HG02870 (cell line): ENCODE measurements around the gene SMARCAL1.
"Not testable (repeated sequence)": the region's sequence is repeated elsewhere in the genome, so short reads cannot be mapped to it uniquely, and the experiment has no call there.

Experiments
- ATAC-seq: cut with Tn5 transposase; IDR thresholded peaks from one replicate; pipeline ENCODE4 v1.9.1; 2021; ENCODE audit warnings: mild to moderate bottlenecking, moderate library complexity; ENCODE audit not compliant: unreplicated experiment

The SMARCAL1 gene

DNA sequence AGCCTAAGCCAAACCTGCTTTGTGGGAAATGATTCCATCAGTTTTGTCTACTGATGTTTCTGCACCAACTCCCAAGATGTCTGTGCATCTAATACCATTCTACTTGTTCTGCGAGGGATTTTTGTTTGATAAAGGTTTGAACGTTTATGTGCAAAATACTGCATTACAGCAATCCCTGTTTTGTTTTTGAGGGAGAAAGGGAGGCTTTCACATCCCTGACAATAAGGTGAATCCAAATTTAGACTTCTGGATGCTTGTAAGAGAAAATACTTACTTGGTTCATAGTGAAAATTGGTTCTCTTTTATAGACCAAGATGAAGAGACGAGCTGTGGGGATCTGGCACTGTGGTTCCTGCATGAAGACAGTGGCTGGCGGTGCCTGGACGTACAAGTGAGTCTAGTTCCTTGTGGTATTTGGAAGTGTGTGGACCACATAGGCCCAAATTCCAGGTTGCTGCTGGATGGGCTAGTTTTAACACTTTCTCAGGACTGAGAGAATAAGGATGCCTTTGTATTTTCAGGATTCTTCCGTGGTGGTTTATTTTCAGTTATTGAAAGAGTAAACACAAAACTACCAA lies 87.4 kb downstream of the SMARCAL1 start:
- ATAC-seq: no peak

DNA sequence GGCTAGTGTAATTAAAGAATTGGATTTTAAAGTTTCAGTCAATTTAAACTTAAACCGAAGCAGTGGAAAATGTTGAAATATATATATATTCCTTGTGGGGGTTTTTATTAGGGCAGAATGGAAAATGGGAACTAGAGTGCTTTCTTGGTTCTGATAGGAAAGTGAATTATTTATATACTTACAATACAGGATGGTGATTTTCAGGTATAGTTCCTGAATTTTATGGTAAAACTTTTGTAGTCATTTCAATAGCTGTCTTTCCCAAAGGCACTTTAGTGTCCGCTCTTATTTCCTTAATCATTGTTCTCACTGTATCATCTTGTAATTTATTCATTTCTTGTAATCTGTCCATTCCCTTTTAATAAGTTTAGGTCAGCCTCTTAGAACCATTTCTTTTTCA lies 88.3 kb downstream of the SMARCAL1 start:
- no peak for ATAC-seq

DNA sequence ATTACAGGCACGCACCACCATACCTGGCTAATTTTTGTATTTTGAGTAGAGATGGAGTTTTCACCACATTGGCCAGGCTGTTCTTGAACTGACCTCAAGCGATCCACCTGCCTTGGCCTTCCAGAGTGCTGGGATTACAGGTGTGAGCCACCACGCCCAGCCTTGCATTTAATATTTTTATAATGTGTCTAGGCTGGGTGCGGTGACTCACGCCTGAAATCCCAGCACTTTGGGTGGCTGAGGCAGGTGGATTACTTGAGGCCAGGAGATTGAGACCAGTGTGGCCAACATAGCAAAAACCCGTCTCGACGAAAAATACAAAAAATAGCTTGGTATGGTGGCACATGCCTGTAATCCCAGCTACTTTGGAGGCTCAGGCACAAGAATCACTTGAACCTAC lies 89.6 kb downstream of the SMARCAL1 start:
- no peak for ATAC-seq

DNA sequence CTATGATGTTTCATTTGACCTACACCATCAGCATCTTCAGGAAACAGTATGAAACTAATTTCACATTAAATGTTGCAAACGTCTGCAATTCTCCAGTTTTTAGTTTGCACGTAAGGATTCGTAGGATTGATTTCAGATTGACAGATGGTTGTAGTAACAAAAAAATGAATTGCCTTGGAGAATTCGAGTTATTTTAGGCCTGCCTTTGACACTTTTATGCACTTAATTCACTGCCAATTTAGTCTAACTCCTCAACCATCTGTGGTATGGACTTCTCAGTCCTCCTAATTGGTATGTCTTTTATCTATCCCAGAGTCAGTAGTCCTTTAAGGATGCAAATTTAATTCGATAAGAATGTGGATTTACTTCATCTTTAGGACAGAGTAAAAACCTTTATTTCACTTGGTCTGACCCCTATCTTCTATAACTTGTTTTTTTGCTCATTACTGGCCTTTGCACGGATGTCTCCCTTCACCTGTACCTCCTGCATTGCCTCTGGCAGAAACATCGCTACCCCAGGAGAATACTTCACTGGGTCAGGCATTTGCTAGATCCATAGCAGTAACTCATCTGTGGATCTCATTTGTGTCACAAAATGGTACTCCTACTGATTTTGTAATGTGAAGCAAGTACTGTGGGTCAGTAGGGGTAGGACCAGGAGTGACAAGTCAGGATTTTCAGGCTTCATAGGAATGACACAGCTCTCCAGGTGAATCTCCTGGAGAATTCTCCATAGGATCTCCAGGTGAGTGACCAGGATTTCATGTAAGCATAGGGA lies 90.3 kb downstream of the SMARCAL1 start:
- no peak for ATAC-seq

DNA sequence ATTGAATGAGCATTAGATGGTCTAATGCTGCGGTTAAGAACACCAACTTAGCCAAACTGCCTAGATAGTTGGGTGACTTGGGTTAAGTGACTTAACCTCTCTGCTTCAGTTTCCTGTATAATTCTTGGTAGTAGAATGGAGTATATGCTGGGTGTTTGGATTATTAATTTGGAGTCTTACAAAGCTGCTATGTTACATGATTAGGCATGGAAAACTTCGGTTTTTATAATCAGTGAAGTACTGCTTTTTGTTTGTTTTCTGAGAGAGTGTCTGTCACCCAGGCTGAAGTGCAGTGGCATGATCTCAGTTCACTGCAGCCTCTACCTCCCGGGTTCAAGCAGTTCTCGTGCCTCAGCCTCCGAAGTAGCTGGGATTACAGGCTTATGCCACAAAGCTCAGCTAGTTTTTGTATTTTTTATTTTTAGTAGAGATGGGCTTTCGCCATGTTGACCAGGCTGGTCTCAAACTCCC lies 90.9 kb downstream of the SMARCAL1 start:
- no peak for ATAC-seq

DNA sequence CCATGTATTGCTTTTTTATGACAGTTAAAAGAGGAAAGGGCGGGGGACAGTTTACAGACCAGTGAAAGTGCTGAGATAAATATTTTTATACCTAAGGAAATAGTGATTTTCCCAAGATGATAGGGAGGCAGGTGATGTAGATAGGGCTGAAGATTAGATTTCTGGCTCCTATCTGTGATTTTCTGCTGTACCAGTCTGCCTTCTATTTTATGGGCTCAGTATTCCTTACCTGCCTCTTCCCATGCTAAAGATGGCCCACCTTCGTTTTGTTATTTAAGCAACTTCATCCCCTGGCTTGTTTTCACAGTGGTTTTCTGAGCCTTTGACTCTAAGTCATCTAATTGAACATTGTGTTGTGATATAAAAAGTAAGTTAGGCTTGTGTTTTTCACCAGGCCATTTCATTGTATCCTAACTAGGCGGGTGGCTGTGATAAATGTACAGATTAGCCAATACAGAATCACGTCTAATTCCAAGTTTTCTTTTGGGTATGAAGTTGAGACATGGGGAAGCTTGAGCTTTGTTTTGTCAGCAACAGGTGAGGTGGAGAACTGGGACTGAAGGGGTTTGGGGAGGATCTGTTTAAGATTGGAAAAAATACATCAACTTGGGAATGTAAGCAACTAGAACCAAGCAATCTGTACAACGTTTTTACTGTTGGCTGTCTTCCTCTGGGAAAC lies 91.6 kb downstream of the SMARCAL1 start:
- no peak for ATAC-seq

DNA sequence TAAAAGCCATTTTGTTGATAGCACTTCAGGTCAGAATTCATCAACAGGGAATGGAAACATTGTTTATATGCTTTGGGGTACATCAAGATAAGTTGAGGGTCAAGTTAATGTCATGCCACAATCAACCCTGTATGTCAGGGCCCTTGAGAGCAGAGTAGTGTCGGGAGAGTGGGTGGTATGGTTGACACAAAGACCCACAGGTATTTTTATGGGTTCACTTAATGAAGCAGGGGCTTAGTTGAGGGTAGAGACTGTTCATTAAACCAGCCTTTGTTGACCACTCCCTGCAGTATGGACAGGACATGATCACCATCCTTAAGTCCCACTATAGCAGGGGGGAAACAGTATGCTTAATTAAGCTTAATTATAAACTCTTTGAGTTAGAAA lies 92.1 kb downstream of the SMARCAL1 start:
- no peak for ATAC-seq

DNA sequence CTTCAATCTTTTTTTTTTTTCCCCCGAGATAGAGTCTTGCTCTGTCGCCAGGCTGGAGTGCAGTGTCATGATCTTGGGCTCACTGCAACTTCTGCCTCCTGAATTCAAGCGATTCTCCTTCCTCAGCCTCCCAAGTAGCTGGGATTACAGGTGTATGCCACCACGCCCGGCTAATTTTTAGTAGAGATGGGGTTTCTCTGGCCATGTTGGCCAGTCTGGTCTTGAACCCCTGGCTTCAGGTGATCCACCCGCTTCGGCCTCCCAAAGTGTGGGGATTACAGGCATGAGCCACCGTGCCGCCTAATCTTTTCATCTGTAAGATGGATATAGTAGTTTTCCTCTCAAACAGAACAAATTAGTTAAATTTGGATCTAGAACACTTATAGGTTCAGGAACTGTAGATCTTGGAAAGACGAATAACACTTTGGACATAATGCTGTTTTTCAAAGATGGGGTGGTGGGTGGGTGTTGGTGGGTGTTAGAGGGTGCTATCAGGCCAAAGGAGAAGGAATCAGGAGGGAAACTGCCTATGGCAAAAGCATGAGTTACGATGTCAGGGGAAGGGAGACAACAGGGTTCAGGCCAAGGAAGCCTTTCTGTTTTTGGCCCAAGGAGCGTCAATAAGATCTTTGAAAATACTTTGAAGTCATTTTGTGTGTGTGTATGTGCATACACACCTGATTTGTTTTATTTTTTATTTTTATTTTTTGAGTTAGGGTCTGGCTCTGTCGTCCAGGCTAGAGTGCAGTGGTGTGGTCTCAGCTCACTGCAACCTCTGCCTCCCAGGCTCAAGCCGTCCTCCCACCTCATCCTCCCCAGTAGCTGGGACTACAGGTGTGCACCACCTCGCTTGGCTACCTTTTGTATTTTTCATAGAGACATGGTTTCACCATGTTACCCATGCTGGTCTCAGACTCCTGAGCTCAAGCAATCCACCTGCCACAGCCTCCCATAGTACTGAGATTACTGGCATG lies 93.1 kb downstream of the SMARCAL1 start:
- no peak for ATAC-seq

DNA sequence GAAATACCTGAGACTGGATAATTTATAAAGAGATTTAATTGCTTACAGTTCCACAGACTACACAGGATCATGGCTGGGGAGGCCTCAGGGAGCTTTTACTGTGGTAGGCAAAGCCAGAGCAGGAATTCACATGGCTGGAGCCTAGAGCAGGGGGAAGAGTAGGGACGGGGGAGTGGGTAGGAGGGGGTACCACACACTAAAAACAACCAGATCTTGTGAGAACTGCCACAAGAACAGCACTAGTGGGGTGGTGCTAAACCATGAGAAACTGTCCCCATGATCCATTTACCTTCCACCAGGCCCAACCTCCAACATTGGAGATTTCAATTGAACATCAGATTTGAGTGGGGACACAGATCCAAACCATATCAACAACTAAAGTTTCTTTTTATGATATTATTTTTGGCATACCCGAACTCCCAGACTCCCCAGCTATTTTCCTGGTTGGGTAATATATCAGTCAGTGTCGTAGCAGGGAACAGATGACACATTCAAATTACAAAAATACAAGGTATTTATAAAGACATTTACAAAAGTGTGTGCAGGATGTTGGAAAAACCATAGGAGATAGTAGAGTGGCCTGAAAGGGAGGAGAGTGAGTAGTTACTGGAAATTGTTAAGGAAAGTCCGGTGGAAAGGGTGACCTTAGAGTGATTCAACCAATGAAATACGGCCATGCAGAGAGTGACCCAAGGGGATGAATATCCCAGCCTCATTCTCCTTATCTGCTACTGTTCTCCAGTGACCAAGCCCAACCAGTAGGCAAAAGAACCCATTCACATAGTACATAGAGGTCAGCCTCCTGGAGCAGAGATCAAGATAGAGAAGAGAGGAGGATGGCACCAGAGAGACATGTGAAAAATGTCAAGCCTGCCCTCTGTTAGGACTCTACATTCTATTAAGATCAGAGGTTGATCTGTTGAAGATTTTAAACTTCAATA lies 95.2 kb downstream of the SMARCAL1 start:
- no peak for ATAC-seq

DNA sequence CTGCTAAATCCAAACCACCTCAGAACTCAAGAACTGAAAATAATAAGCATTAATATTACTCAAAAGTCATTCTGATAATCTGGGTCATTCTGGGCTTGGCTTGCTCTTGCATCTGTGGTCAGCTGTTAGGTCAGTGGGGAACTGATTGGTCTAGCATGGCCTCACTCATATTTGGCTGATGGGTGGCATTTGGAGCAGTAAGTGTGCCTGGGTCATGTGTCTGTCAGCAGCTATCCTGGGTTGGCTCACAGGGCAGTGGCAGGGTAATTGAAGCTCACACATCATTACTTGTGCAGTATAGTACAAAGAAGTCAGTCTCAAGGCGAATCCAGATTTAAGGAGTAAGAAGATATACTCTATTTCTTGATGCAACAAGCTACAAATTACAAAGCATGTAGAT lies 95.9 kb downstream of the SMARCAL1 start:
- no peak for ATAC-seq

DNA sequence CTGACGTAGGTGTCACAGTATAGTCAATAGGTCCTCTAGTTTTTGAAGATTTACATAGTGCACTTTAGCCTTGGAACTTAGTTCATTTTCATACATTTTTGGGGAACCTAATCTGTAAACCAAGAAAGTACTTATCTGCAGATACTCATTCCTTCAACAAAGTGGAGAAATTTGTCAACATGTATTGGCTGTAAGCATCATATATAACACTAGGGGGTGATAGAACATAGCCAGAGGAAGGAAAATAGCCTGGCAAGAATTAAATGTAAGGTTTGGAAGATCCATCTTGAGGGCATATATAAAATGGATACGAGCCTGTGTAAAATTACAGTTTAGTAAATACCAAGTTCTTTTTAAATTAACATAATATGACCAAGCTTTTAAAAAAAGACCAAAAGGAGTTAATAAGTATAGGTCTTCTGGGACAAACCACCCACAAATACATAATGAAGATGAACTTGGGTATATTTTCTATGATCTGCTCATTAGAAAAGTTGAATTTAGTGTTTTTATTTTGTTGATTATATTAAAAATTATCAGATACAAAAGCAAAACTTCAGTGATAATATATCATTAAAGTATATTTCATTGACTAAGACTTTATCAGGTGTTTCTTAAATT lies 104.6 kb downstream of the SMARCAL1 start:
- no peak for ATAC-seq

DNA sequence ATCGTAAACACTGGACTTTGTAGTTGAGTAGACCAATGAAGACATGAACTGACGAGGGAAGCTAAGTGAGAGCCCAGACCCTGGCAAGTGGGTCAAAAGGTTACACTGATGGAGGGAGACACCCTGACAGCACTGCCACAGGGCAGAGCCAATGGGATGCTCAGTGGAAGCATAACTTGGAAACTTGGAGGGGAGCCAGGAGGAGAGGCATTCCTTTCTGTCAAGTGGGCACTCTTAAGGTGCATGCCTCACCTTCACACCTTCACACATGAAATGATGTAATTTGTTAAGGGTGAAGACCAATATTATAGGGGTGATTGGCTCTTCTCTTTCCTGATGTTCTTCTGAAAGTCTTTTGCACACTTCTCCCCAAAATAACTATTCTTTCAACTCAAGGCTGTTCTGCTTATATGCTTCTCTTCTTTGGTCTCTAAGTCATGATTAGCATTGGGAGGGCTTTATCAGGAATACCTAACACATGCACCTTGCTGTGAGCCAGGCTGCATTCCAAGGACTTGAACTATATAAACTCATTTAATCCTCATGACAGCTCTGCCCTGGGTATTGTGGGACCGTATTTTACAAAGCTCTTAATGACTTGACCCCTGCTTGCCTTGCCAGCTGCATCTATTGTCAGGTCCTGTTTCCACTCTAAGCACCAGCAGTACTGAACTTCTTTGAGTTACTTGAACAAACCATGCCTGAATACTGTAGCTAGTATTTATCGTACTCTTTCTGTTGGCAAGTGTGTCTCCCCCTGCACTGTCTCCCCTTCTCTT lies 105.4 kb downstream of the SMARCAL1 start:
- no peak for ATAC-seq

DNA sequence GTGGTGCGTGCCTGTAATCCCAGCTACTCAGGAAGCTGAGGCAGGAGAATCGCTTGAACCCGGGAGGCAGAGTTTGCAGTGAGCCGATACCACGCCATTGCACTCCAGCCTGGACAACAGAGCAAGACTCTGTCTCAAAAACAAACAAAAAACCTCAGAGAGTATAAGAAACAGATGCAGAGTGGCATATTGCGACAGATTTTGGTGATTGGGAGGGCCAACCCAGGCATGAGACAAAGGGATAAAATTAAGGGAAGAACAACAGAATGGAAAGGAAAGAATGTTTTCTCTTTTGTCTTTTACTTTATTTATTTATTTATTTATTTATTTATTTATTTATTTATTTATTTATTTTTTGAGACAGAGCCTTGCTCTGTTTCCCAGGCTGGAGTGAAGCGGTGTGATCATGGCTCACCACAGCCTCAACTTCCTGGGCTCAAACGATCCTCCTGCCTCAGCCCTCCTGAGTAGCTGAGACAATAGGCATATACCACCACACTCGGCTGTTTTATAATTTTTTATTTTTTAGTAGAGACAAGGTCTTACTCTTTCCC lies 106.4 kb downstream of the SMARCAL1 start:
- ATAC-seq: not testable (repeated sequence)

DNA sequence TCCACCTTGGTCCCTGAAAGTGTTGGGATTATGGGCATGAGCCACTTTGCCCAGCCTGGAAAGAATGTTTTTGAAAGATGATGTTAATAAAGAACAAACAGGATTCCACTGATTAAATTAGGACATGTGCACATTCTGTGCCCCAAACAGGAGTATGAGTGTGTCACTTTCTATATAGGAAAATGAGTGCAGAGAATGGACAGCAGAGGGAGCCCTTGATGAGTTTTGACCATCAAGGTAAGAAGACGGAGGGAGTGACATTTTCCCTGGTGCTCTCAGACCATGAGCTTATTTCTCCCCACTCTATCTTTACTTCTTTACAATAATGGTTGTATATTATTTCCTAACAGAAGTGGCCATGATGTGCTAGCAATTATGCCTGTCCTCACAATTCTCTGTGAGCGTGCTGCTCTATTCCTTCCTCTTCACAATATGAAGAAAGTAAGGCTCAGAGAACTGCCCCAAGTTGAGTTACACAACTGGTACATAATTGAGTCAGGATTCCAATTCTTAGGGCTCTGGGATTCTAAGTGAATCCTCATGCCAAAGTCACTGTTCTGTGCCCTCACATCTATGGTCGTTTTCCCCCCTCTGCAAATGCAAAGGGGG lies 107.0 kb downstream of the SMARCAL1 start:
- no peak for ATAC-seq

DNA sequence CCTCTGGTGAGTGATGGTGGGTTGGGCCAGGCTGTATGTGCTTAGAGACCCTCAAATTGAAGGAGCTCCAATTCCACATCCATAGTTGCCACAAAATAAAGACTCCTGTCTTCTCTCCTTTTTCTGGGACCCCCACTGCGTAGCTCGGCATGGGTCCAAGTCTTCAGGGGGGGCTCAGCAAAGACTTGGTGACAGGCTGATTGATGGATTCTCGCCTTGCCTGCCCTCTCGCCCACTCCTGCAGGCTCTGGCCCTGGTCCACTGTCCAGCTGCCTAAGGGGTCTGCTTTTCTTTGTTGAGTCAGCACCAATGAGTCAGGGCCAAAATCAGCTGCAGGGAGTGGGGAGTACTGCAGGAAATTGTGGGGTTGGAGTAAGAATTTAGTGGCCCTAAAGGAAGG lies 107.8 kb downstream of the SMARCAL1 start:
- ATAC-seq: no peak

DNA sequence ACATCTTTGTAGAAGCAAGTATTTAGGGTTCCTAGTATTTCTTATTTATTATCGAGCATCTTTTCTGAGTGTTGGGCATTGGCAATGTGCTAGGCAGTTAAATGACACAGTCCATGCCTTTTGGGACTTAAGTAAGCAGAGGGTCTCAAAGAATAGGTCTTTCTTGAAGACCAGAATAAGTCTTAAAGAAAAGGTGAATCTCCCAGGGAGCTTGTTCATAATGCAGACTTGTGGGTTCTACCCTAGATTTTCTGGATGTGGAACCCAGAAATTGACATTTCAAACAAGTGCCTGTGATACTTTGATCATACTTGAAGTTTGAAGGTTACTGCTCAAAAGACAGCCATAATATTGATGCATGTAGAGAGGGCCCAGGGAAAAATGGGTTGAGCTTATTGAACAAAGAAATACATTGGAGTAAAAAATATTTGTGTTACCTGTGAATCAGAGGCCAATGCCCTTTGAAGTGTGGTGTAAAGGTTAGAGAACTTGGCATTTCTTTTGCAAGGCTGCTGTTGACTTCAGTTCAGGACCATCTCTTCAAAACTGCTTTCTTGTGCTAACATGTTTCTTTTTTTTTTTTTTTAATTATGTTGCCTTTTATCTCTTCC lies 110.7 kb downstream of the SMARCAL1 start:
- ATAC-seq: no peak

DNA sequence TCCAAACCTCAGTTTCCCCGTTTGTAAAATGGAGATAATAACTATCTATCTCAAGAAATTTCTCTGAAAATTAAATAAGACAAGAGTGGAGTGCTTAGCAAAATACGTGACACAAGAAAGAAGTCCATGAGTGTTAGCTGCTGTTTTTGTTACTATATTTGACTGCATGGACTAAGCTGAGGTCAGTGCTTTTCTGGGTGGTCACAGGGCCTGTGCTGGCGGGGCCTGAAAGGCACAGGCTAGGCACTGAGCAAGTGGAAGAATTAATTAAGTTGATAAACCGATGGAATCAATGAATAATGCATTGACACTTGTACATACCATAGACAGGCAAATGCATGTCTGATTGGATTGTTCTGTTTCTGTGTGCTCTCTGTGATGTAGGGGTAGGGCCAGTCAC lies 113.7 kb downstream of the SMARCAL1 start:
- no peak for ATAC-seq

DNA sequence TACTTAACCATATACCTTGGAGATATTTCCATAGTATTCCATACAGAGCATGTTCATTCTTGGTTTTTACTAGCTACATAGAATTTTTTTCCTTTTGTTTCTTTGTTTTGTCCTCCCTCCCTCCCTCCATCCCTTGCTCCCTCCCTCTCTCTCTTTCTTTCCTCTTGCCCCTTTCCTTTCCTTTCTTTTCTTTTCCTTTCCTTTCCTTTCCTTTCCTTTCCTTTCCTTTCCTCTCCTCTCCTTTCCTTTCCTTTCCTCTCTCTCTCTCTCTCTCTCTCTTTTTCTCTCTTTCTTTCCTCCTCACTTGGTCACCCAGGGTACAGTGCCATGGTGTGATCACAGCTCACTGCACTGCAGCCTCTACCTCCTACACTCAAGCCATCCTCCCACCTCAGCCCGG lies 114.7 kb downstream of the SMARCAL1 start:
- ATAC-seq: no peak
